NCI-H187 treated with DMSO at 0.1 percent for 48 hours (cell line): ENCODE data around the gene RNF20.
A peak's percentile ranks its signal among the peaks of the same experiment; 100 is the strongest.
"Not testable (repeated sequence)": the region's sequence is repeated elsewhere in the genome, so short reads cannot be mapped to it uniquely, and the experiment has no call there.

Experiments
- DNase-seq: peaks from one replicate; lab custom pipeline; 2025; lab: John Stamatoyannopoulos, UW

The RNF20 gene, protein sequence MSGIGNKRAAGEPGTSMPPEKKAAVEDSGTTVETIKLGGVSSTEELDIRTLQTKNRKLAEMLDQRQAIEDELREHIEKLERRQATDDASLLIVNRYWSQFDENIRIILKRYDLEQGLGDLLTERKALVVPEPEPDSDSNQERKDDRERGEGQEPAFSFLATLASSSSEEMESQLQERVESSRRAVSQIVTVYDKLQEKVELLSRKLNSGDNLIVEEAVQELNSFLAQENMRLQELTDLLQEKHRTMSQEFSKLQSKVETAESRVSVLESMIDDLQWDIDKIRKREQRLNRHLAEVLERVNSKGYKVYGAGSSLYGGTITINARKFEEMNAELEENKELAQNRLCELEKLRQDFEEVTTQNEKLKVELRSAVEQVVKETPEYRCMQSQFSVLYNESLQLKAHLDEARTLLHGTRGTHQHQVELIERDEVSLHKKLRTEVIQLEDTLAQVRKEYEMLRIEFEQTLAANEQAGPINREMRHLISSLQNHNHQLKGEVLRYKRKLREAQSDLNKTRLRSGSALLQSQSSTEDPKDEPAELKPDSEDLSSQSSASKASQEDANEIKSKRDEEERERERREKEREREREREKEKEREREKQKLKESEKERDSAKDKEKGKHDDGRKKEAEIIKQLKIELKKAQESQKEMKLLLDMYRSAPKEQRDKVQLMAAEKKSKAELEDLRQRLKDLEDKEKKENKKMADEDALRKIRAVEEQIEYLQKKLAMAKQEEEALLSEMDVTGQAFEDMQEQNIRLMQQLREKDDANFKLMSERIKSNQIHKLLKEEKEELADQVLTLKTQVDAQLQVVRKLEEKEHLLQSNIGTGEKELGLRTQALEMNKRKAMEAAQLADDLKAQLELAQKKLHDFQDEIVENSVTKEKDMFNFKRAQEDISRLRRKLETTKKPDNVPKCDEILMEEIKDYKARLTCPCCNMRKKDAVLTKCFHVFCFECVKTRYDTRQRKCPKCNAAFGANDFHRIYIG

DNA sequence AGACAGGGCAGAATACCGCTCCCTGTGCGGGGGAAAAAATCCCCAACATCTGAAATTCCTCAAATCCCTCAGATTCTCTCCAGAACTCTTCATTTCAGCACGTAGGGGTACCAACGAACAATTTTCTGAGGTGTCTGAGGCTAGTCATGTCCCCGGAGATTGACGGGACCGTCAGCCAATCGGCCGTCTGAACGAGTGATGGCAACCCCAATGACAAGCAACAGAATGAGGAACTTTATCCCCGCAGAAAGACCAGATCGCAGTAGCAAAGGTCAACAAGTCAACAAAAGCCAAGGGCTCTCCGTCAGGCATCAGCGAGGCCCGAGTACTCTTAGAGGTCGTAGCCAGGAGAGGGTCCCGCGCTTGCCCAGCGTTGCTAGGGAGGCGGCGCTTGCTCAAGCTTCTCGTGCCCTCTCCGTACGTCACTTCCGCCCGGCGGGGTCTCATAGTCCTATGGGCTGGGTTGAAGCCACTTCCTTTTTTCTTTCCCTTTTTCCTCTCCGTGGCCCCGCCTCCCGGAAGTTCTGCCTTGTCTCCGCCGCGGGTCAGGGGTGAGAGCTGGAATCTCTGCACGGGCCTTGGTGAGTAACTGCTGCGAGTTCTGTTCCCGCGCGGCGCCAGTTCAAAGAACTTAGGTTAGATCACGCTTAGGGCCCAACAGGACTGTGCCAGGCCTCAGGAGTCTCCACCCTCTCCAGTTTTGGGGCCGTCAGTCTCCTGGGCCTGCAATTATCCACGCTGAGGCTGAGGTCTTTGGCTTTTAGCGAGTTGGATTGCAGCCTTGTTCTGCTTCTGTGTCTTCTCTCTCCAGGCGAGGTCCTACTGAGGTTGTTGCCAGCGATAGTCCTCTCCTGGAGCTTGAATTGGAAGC, at the start of gene RNF20:
RNF20 (plus strand) TSS at position 520 of the 871 bp plus-strand sequence. CDS start 1,571 bp downstream, outside the sequence.
- DNase-seq = peak; percentile 75

DNA sequence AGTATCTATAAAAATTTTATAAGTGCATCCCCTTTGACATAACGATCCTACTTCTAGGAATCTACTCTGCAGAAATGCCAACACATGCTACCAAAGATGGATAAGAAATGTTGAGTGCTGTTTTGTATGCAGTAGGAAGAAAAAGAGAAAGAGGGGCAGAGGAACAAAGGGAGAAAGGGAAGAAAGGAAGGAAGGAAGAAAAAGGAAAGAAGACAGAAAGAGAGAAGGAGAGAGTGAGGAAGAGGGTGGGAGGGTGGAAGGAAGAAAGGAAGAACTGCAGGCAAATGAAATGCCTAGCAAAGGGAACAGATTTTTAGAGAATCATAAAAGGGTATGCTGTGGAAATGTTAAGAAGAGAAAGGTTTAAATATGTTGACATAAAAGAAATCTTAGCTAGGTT, 49.6 kb upstream of the RNF20 start:
- no peak for DNase-seq

DNA sequence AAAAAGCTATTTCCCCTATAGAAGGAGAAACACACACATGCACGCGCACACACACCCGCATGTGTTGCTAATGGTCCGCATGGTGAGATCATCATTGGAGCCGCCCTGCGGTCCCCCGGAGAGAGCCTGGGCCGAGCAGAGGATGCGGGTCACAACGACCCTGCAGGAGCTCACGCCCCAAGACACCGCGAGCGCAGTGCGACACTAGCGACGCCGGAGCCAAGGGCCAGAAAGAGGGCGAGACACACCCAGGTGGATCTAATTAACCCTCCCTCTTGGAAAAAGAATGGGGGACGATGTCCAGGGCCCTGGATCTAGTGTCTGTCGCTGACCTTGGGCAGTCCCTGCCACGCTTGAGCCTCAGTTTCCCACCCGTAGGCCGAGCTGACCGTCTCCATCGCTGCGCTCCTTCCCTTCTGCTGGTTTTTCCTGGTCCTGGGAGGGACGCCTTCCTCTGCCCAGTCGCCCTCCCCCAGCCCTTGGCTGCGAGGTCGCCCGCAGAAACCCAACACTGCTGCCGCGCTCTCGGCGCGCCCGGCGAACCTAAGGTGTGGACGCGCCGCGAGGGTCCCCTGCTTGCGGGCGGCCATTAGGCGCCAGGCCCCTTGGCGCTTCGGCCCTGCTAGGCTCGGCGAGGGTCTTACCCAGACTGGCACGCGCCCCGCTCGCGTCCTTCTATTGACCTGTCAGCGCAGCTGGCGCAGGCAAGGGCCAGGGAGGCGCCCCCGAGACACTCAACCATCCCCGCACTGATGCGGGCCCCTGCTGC, 47.5 kb upstream of the RNF20 start:
- DNase-seq = no peak

DNA sequence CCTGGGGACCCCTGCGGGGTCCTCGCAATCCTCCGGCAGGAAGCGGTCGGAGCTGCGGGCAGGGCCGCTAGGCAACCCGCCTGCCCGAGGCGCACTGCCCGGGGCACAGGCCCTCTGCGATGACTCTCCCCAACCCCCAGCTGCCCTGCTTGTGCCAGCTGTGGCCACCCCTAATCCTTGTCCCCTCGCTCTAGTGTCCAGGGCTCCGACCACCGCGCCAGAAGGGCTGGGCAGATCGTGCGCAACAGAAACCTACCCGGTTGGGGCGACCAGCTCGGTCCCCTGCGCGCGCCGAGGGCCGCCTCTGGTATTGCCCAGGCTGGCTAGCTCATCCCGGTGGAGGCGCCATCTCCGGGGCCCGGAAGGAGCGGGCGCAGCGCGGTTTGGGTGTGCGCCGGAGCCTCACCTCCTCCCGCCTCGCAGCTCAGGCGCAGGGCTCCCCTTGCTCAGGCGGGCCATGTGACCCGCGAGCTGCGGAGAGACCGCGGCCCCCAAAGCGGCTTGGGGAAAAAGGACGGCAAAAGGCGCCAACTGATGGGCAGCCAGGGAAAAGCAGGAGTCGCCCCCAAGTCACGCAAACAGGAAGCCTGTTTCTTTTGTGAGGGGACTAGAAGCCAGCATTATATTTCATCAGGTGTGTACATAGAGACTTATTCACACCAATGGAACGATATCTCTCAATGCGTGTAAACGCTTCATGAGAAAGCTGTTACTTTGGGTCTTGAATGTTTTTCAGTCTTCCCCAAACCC, 46.8 kb upstream of the RNF20 start:
- DNase-seq = no peak

DNA sequence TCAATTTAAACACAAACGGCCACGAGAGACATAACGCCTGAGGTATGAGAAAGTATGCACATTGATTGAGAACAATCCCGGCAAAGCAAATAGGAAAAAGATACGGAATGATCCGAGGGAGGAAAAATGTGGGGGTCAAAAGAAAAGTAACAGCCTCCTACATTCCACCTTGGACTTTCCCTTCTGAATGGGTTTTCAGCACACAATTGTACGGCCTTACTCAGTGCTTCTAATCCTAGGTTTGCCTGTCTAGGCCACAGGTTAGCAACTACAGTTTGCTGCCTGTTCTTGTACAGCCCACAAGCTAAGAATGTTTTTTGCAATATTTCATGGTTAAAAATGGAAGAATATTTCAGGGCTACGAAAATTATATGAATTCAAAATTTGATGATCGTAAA, 46.2 kb upstream of the RNF20 start:
- DNase-seq = no peak

DNA sequence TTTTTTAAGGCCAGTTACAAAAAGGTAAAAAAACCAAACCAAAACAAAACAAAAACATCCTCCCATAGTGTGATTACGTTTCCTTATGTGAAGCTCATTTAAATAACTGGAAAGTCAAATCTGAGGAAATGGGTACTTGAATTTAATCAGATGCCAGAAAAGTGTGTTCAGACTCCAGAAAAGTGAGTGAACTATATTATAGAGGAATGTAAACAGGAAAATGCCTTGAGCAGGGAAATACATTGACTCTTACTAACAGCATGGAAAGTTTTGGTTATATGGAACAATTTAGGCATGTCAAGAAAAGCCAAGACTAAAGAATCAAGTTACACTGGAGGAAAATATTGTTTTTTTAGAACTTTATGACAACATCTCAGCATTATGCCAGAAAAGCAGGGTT, 37.8 kb upstream of the RNF20 start:
- DNase-seq = no peak

DNA sequence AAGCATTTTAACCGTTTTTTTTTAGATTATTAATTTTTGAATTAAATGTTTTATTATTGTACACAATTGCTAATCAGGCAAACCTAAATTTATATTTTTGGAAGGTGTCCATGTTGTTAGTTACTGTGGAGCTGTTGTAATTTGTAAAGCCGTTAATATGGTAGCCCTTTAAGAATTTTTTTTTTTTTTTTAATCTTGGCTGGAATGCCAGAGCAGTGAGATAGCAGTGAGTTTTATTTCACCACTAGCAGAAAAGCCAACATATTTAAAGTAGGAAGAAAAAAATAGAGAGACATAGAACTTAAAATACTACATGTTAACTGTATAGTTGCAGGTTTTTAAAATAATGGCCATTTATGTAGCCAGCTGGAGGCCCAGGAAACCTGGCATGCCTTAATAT, 35.3 kb upstream of the RNF20 start:
- no peak for DNase-seq

DNA sequence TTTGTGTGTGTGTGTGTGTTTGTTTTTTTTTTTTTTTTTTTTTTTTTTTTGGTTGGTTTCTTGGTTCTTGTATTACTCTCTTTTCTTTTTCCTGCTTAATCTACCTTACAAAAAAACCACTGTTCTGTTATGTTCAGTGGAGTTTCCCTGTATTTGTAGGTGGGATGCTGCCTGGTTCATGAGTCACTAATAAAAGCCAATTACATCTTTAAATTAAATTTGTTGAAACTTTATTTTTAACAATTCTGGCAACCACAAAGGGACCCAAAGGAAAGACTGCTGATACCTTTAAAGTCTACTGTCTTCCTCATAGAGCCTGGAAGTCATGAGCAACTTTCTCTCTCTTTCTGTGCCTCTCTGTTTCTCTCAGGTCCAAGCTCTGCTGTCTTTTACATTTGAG, 29.5 kb upstream of the RNF20 start:
- DNase-seq = no peak

DNA sequence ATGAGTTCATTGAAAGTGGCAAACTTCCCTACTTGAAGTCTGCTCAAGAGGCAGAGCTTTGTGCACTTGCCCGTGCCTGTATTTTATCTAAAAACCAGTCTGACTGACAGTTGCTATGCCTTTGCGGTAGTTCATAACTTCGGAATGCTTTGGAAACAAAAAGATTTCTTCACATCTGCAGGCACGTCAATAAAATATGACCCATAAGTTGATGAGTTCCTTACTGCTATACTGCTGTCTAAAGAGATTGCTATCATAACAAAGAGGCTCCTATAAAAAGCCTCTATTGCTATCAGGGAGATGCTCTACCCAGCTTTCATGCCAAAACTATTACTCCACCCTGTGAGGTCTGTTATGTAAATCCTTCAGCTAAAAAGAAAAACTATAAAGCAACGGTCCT, 25.4 kb upstream of the RNF20 start:
- no peak for DNase-seq

DNA sequence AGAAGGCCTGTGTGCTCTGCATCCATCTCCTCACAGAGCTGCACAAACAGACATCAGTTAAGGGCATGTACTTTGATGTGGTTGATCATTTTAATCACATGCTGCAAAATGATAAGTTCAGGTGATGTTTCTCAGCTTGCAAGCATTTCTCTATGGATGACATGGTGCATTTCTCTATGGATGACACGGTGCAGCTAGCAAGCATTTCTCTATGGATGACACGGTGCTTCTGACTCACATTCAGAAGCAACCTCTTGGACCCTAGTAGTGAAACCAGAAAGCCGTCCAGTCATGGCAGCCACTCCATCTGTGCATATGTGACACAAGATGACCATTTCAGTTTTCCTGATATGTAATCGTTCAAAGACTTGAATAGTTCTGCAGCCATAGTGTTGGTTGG, 24.1 kb upstream of the RNF20 start:
- no peak for DNase-seq

DNA sequence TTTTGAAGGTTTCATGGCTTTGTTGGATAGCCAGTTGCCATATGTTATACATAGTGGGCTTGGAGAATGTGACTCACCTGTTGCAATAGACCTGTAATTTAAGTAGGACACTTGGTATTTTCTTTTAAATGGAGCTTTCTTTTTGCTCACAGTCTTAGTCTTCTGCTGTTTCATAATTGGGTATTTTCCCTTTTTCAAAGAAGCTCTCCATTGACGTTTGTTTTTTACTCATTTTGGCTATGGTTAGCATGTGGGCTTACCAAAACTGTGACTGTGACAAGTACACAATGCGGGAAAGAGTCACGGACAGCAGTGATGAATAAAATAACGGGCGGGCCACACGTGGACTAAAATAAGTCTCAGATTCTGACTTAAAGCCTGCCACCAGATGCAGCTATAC, 23.2 kb upstream of the RNF20 start:
- DNase-seq = no peak

DNA sequence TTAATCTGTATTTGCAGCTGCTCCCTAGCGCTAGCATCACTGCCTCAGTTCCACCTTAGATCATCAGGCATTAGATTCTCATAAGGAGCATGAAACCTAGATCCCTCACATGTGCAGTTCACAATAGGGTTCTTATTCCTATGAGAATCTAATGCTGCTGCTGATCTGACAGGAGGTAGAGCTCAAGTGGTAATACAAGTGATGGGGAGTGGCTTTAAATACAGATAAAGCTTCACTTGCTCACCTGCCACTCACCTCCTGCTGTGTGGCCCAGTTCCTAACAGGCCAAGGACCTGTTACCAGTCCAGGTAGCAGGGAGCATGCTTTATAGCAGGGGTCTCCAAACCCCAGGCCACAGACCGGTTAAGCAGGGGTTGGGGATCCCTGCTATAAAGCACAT, 22.6 kb upstream of the RNF20 start:
- no peak for DNase-seq

DNA sequence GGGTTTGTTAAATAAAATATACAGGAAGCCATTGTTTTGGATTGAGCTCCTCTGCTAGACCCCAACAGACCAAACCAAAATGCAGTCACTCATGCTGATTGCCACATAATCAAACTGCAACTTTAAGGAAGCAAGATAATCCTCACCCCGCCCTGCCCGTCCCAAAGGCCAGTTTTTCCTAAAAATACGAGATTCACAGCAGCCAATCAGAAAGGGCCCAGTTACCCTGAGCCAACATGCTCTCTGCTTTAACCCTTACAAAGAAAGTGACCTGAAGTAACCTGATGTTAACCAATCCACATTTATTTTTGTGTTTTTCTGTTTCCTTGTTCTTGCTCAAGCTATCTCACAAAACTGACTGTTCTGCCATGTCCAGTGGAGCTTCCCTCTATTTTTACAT, 21.5 kb upstream of the RNF20 start:
- DNase-seq = no peak

DNA sequence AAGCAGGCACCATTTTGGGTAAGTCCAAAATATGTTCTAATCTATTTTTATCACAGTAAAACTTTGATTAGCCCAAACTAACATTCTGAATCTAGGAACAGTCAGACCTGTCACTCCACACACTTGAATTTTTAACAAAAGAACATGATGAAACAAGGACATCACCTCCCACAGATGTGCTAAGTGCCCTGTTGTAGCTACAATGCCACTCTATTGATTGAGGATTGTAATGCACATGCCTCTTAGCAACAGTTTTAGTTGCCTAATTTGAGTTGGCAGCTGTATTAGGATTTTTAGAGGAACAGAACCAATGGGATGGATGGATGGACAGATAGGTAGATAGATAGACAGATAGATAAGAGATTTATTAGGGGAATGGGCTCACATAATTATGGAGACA, 20.3 kb upstream of the RNF20 start:
- DNase-seq = no peak

DNA sequence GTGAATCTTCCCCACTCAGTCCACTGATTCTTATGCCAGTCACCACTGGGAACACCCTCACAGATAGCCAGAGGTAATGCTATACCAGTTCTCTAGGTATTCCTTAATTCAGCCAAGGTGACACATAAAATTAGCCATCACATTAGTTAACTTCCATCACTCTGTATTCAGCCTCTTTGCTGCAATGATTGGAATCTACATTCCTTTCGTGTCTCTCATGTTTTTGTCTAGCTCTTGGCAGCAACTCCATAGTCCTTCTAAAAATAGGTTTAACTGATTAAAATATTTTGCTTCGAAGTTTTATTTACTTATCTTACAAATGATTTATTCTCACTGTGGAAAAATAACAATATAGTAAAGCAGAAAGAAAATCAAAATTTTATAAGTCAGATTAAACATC, 19.6 kb upstream of the RNF20 start:
- no peak for DNase-seq

DNA sequence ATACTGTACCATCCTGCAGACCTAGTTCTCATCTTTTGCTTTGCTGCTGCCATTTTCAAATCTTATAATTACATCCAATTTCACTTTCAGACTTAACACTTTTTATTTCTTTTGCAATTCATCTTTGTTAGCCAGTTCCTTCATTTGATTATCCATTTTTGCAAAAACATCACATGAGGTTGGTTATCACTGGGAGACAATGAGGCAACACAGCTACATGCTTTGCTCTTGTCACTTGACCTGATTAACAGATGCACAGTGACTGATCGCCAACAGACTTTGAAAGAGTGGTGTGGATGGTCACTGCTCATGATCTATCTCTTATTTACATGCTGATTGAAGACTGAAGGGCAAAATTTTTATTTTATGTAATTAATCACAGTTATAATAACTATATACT, 17.0 kb upstream of the RNF20 start:
- DNase-seq = no peak

DNA sequence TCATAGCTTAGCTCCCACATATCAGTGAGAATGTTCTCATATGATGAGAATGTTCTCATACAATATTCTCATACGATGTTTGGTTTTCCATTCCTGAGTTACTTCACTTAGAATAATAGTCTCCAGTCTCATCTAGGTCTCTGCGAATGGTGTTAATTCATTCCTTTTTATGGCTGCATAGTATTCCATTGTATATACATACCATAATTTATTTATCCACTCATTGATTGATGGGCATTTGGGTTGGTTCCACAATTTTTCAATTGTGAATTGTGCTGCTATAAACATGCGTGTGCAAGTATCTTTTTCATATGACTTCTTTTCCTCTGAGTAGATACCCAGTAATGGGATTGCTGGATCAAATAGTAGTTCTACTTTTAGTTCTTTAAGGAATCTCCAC, 15.2 kb upstream of the RNF20 start:
- DNase-seq = not testable (repeated sequence)

DNA sequence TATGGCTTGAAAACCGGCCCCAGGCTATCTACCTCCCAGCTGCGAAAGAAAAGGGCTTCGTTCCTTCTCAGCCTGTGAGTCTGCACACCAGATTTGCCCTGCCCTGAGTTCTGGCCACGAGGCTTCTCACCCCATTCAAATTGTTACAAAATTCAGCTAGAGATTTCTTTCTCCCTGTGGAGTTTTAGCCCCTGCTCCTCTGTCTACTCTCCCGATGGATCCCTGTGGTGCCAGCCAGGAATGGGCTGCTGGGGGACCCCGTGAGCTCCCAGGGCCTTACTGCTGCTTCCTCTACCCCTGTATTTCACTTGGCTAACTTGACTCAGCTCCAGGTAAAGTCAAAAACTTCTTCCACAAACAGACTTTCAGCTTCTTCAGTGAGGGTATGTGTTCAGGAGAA, 9.3 kb upstream of the RNF20 start:
- DNase-seq = no peak

DNA sequence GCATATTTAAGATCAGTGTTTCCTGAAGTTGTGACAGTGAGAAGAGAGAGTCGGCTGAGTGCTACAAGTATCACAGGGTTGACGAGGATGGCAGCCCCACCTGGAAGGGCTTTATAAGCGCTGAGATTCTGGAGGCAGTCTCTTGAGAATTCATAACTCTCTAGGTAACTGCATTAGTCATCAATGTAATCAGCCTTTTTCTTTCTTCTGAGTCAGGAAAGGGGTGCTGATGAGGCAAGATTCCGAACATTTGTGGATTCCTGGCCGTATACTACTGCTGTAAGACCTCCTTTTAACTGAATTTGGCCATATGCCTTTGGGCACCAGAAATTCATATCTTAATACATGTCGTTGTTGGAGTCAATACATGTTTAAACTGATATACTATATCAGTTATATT, 6.6 kb upstream of the RNF20 start:
- no peak for DNase-seq

DNA sequence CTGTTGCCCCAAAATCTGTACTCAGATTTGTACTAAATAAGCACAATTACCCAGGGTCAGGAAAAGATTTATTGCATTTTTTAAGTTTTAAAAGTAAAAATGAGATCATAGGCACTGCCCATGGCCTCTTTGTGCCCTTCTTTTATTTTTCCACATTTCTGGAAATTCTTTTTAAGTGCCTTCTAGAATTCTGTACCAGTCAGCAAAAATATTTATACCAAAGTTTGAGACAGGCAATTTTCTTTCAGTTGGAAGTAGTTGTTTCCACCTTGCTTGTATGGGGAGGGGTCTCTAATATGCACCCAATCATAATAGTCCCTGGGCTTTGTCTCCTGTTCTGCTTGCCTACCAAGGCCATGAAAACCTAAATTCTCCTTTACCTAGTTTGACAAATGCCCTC, 5.6 kb upstream of the RNF20 start:
- no peak for DNase-seq
